ENCODE measurements around the gene DSE.

The DSE gene

GRCh38 chr6:116472706-116473105 lies 102.0 kb downstream of the DSE start:
- no peak for DNase-seq (ENCODE audit: low read depth in 2 of 2)

GRCh38 chr6:116475141-116475540 lies 104.4 kb downstream of the DSE start:
- no peak for DNase-seq (ENCODE audit: low read depth in 2 of 2)

DNA sequence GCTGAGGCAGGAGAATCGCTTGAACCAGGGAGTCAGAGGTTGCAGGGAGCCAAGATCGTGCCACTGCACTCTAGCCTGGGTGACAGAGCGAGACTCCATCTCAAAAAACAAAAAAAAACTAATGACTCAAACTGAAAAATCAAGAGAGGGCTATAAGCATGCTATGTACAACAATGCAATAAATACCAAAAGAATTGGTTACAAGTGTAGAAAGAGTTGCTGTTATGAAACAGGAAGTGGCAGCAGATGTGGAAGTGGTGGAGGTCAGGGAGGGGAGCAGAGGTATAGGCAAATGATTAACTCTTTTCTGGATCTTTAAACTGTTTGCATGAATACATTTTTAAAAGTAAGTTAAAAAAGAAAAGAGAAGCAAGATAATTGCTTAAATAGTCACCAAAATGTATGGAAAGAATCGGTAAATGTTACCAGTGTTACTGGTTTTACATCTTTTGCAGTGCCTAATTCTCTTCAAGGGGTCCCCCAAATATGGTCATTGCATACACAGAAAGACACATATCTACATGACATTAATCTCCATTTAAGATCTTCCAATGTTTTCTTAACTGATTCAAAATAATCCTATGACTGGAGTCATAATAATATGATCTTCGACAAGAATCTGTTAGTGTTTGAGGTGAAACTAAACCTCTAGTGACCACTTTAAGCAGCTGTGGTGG lies 105.4 kb downstream of the DSE start:
- no peak for DNase-seq (ENCODE audit: low read depth in 2 of 2)

DNA sequence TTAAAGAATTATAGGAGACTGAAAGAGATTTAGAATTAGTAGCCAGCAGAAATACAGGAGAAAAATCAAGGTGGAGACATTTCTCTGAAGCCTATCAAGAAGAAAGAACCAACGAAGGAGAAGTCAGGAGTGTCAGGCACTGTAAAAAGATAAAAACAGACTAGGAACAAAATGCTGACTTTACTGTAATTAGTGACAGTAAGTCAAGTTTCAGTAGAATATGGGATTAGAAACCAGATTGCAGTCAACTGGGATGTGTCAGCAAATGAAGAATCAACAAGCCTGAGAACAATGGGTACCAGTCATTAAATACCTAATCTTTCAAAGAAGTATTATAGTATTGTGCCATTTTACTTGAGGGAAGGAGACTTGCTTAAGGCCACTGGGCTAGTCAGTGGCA lies 112.0 kb downstream of the DSE start:
- DNase-seq (ENCODE audit: low read depth in 2 of 2), result no peak

- no peak for DNase-seq (ENCODE audit: low read depth in 2 of 2)
Measured at GRCh38 chr6:116483616-116484015, 112.9 kb downstream of the DSE start.

DNA sequence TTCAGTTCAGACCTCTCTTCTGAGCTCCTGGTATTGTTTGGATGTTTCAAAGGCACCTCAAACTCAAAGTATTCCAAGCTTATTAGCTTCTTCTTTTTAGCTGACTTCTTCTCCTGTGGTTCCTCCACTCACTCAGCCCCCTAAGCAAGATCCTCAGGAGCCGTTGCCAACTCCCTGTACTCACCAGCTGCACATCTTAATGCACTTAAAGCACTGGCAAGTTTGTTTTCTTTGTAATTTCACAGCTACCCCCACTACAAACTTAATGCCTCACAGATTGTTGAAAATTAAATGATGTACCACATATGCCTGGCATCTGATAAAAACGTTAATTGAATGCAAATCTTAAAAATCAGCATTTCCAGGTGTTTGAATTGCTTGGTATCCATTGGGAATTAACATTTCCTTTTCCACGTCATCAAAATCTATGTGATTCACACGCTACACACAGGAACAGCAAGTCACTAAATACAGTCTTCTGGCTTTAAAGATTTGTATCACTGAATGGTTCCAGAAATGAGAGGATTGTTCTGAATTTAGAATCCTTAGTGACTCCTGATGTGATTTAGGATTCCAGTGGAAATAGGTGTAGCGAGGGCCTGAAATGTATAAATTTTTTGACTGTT lies 114.9 kb downstream of the DSE start:
- DNase-seq (ENCODE audit: low read depth in 2 of 2), result no peak

- DNase-seq (ENCODE audit: low read depth in 2 of 2), result no peak
Measured at GRCh38 chr6:116491610-116492330, 121.0 kb downstream of the DSE start.

GRCh38 chr6:116492331-116493067 lies 121.8 kb downstream of the DSE start:
- no peak for DNase-seq (ENCODE audit: low read depth in 2 of 2)

All from activated CD8-positive, alpha-beta memory T cell treated with anti-CD3 and anti-CD28 coated beads for 4 hours (primary cell).